Measurements from ENCODE around the gene PKNOX1. TPM values are rescaled to one million over a fixed set of nuclear protein-coding genes. Genes with fewer than 3 reads are reported as not detected.
"Not testable (repeated sequence)": the region's sequence is repeated elsewhere in the genome, so short reads cannot be mapped to it uniquely, and the experiment has no call there.

PKNOX1 gene
- total RNA-seq, 1 experiment from 2014 or later, result 19.7 TPM

DNA sequence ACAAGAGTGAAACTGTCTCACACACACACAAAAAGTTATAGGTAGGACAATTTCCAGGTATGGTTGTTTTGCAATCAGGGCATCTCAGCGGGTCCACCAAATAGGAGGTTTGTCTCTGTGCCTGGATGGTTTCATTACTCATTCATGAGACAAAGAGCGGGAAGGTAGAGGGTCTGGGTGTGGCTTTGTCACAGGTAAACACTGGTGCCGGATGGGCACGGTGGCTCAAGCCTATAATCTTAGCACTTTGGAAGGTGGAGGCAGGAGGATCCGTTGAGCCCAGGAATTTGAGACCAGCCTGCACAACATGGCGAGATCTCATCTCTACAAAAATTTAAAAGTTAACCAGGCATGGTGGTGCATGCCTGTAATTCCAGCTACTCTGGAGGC lies 32.7 kb upstream of the PKNOX1 start:
- no peak overlapping the region for H3K9ac ChIP-seq (ENCODE audit: low read length)
- no peaks in the 10 kb centered on the region for H3K9me3 ChIP-seq (ENCODE audit: low read length)
- no peaks in the 10 kb centered on the region for H3K79me2 ChIP-seq (ENCODE audit: low read length)
- no peak for DNase-seq
- no peaks in the 10 kb centered on the region for H3K9me2 ChIP-seq (replicated peaks; ENCODE audit: insufficient read depth, low read length)
- H3K36me3 ChIP-seq (ENCODE audit: insufficient read depth, low read length), result no peaks in the 10 kb centered on the region
- H3K4me2 ChIP-seq (ENCODE audit: low read depth, low read length, poor library complexity, severe bottlenecking), result no peak overlapping the region
- no peak overlapping the region for H3K27ac ChIP-seq (ENCODE audit: low read length)
- H3K27me3 ChIP-seq (ENCODE audit: low read length), result no peaks in the 10 kb centered on the region
- no peaks in the 10 kb centered on the region for H4K20me1 ChIP-seq (ENCODE audit: insufficient read depth, low read depth, low read length)
- no peak overlapping the region for H2AFZ ChIP-seq (ENCODE audit: low read length)
- H3K4me3 ChIP-seq (ENCODE audit: low read length), result no peak overlapping the region
- peaks cover 8% of the 10 kb centered on the region for H3K4me1 ChIP-seq (ENCODE audit: low read length)

DNA sequence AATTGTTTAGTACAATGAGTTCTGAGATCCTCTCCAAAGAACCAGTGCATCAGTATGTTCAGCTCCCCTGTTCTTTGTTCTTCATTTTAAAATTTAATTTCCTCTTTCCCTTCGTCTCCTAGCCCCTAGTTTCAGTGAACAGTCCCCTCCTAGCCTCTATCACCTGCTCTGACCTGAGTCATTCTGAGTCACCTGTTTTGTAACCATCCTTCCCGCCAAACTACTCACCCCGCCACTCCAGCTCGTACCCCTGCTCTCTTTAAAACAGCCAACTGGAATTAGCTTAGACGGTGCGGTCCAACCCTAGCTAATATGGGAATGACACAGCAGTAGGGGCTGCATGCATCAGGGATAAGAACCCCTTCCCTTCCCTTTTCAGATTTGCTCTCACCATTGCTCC lies 32.1 kb upstream of the PKNOX1 start:
- no peak overlapping the region for H2AFZ ChIP-seq (ENCODE audit: low read length)
- H3K27ac ChIP-seq (ENCODE audit: low read length), result no peak overlapping the region
- no peak for DNase-seq
- H3K9me2 ChIP-seq (replicated peaks; ENCODE audit: insufficient read depth, low read length), result no peaks in the 10 kb centered on the region
- no peaks in the 10 kb centered on the region for H3K79me2 ChIP-seq (ENCODE audit: low read length)
- H3K4me2 ChIP-seq (ENCODE audit: low read depth, low read length, poor library complexity, severe bottlenecking), result no peak overlapping the region
- no peaks in the 10 kb centered on the region for H4K20me1 ChIP-seq (ENCODE audit: insufficient read depth, low read depth, low read length)
- peaks cover 2% of the 10 kb centered on the region for H3K4me1 ChIP-seq (ENCODE audit: low read length)
- H3K27me3 ChIP-seq (ENCODE audit: low read length), result no peaks in the 10 kb centered on the region
- no peaks in the 10 kb centered on the region for H3K9me3 ChIP-seq (ENCODE audit: low read length)
- H3K9ac ChIP-seq (ENCODE audit: low read length), result no peak overlapping the region
- no peaks in the 10 kb centered on the region for H3K36me3 ChIP-seq (ENCODE audit: insufficient read depth, low read length)
- H3K4me3 ChIP-seq (ENCODE audit: low read length), result no peak overlapping the region

DNA sequence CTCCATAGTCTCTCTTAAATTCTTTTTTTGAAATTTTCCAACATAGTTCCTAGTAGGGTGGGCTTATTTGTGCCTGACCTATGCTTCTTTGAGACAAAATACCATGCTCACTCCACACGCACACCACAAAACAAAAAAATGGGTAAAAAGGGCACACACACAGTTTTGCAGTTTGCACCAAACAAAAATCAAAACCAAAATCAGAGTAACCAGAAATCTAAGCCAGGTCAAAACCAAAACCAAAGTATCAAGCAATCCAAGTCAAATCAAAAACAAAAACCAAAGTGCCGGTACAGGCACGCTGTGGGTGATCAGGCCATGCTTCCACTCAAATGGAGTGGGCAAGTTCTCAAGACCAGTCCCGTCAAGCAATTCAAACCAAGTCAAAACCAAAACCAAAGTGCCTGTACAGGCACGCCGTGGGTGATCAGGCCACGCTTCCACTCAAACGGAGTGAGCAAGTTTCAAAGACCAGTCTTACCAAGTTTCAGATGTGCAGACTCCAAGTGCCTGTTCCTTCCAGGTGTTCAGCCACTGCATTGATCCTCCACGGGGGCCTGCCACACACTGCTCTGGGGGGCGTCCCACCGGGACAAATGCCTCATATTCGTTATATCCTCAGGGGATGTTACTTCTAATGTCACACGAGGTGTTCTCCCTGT lies 25.1 kb upstream of the PKNOX1 start:
- H3K27ac ChIP-seq (ENCODE audit: low read length); H3K27me3 ChIP-seq (ENCODE audit: low read length); DNase-seq; H2AFZ ChIP-seq (ENCODE audit: low read length); H4K20me1 ChIP-seq (ENCODE audit: insufficient read depth, low read depth, low read length); H3K9me3 ChIP-seq (ENCODE audit: low read length); H3K9ac ChIP-seq (ENCODE audit: low read length); H3K4me3 ChIP-seq (ENCODE audit: low read length); H3K4me1 ChIP-seq (ENCODE audit: low read length); H3K79me2 ChIP-seq (ENCODE audit: low read length); H3K9me2 ChIP-seq (replicated peaks; ENCODE audit: insufficient read depth, low read length); H3K4me2 ChIP-seq (ENCODE audit: low read depth, low read length, poor library complexity, severe bottlenecking); H3K36me3 ChIP-seq (ENCODE audit: insufficient read depth, low read length): not testable (repeated sequence)

DNA sequence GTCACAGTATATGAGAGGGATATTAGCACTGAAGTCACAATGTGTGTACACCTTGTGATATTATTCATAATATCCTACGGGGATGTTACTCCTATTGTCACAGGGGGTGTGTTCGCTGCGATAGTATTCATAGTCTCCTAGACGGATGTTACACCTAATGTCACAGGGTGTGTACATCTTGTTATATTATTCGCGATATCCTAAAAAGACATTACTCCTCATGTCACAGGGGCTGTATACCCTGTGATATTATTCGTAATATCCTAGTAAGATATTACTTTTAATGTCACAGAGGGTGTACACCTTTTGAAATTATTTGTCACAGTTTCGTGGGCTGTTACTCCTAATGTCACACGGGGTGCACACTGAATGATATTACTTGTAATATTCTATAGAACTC lies 23.2 kb upstream of the PKNOX1 start:
- H3K9me2 ChIP-seq (replicated peaks; ENCODE audit: insufficient read depth, low read length); H3K9me3 ChIP-seq (ENCODE audit: low read length); H3K4me3 ChIP-seq (ENCODE audit: low read length): not testable (repeated sequence)

DNA sequence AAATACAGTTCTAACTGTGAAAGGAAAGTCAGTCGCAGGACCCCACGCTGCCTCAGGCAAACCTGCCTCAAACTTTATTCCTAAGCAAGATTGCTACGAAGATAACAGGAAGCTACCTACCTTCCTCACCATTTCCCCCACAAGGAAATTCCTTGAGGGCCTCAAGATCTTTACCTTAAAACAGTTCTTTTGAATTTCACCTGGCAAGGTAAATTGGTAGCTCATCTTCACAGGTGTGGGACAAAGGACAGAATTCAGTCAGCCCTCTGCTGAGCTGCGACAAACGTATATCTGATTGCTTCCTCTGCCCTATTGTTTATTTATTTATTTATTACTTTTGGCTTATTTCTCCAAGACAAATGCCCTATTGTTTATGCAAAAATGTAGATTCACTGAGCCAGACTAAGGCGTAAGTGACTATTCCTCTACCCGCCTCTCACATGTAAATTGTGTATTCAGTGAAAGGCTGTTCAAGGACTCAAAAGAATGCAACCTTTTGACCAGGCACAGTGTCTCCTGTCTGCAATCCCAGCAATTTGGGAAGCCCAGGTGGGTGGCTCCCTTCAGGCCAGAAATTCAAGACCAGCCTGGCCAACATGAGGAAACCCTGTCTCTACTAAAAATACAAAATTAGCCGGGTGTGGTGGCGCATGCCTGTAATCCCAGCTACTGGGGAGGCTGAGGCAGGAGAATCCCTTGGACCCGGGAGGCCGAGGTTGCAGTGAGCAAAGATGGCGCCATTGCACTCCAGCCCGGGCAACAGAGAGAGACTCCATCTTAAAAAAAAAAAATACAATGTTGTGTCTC lies 17.3 kb upstream of the PKNOX1 start:
- Histone ChIP-seq H3K4me2 (ENCODE audit: low read depth, low read length, poor library complexity, severe bottlenecking) (no peak overlapping the region), H3K9ac (ENCODE audit: low read length) (no peak overlapping the region), H2AFZ (ENCODE audit: low read length) (no peak overlapping the region), H3K9me2 (replicated peaks; ENCODE audit: insufficient read depth, low read length) (no peaks in the 10 kb centered on the region), H3K27me3 (ENCODE audit: low read length) (no peaks in the 10 kb centered on the region), H3K27ac (ENCODE audit: low read length) (no peak overlapping the region), H4K20me1 (ENCODE audit: insufficient read depth, low read depth, low read length) (no peaks in the 10 kb centered on the region), H3K4me3 (ENCODE audit: low read length) (no peak overlapping the region), H3K79me2 (ENCODE audit: low read length) (no peaks in the 10 kb centered on the region), H3K9me3 (ENCODE audit: low read length) (no peaks in the 10 kb centered on the region), H3K36me3 (ENCODE audit: insufficient read depth, low read length) (no peaks in the 10 kb centered on the region), H3K4me1 (ENCODE audit: low read length) (no peaks in the 10 kb centered on the region)
- DNase-seq, result no peak

More for the DNA sequence above, 23.2 kb upstream of the PKNOX1 start:
- DNase-seq; H3K4me2 ChIP-seq (ENCODE audit: low read depth, low read length, poor library complexity, severe bottlenecking); H3K9ac ChIP-seq (ENCODE audit: low read length); H3K4me1 ChIP-seq (ENCODE audit: low read length); H3K27me3 ChIP-seq (ENCODE audit: low read length); H4K20me1 ChIP-seq (ENCODE audit: insufficient read depth, low read depth, low read length); H3K27ac ChIP-seq (ENCODE audit: low read length); H3K36me3 ChIP-seq (ENCODE audit: insufficient read depth, low read length); H3K79me2 ChIP-seq (ENCODE audit: low read length); H2AFZ ChIP-seq (ENCODE audit: low read length): not testable (repeated sequence)

DNA sequence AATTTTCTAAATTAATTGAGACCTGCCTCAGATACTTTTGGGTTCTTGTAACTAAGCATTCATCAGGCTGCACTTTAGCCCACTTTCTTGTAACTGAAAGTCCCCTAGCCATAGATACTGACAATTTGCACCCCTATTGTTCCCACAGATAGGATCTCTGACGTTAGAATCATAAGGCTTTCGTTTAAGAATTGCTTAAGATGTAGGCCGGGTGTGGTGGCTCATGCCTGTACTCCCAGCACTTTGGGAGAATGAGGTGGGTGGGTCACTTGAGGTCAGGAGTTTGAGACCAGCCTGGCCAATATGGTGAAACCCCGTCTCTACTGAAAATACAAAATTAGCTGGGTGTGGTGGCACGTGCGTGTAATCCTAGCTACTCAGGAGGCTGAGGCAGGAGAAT lies 16.2 kb upstream of the PKNOX1 start:
- H3K9me2 ChIP-seq (replicated peaks; ENCODE audit: insufficient read depth, low read length); H2AFZ ChIP-seq (ENCODE audit: low read length); H3K4me2 ChIP-seq (ENCODE audit: low read depth, low read length, poor library complexity, severe bottlenecking); H3K27me3 ChIP-seq (ENCODE audit: low read length); H3K27ac ChIP-seq (ENCODE audit: low read length); H3K4me1 ChIP-seq (ENCODE audit: low read length); H3K36me3 ChIP-seq (ENCODE audit: insufficient read depth, low read length); H4K20me1 ChIP-seq (ENCODE audit: insufficient read depth, low read depth, low read length); H3K9ac ChIP-seq (ENCODE audit: low read length); H3K79me2 ChIP-seq (ENCODE audit: low read length); H3K4me3 ChIP-seq (ENCODE audit: low read length); H3K9me3 ChIP-seq (ENCODE audit: low read length); DNase-seq: not testable (repeated sequence)

DNA sequence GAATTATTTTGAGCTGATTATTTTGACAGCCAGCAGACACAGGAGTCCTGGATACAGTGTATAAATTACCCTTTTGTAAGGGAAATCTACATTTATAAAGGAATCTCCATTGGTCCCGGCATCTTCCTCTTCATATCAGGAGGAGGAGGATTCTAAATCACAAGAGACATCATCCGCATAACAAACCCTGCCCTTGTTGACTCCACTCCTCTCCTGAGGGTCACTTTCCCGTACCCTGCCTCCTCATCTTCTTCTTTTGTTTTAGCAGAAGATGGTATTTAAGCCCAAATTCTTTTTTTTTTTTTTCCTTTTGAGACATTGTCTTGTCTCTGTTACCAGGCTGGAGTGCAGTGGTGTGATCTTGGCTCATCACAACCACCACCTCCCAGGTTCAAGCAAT lies 14.6 kb upstream of the PKNOX1 start:
- Histone ChIP-seq H3K4me1 (ENCODE audit: low read length) (no peaks in the 10 kb centered on the region), H3K27me3 (ENCODE audit: low read length) (no peaks in the 10 kb centered on the region), H3K36me3 (ENCODE audit: insufficient read depth, low read length) (no peaks in the 10 kb centered on the region), H4K20me1 (ENCODE audit: insufficient read depth, low read depth, low read length) (no peaks in the 10 kb centered on the region), H3K79me2 (ENCODE audit: low read length) (no peaks in the 10 kb centered on the region), H3K4me3 (ENCODE audit: low read length) (no peak overlapping the region), H3K9me3 (ENCODE audit: low read length) (no peaks in the 10 kb centered on the region), H2AFZ (ENCODE audit: low read length) (no peak overlapping the region), H3K9ac (ENCODE audit: low read length) (no peak overlapping the region), H3K4me2 (ENCODE audit: low read depth, low read length, poor library complexity, severe bottlenecking) (no peak overlapping the region), H3K27ac (ENCODE audit: low read length) (no peak overlapping the region), H3K9me2 (replicated peaks; ENCODE audit: insufficient read depth, low read length) (no peaks in the 10 kb centered on the region)
- no peak for DNase-seq

DNA sequence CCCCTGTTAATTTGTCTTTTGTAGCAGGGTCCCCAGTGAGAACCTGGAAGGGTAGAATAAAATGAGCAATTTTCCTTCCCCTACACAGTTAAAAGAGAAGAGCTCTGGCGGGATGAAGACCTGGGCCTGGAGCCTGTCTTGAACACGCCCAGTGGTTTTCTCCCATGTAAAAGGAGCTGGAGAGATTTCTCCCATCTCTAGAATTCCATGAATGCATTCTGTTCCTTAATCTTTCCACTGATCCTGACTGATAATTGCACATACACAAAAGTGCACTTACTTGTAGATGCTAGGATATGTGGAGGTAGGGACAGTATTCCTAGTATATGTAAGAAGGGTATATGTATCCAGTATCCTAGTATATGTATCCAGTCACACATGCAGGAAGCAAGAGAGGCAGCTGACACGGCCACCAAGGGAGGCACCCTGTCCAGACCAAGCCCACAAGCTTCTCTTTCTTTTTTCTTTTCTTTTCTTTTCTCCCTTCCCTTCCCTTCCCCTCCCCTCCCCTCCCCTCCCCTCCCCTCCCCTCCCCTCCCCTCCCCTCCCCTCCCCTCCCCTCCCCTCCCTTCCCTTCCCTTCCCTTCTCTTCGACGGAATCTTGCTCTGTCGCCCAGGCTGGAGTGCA lies 11.9 kb upstream of the PKNOX1 start:
- Histone ChIP-seq H3K4me2 (ENCODE audit: low read depth, low read length, poor library complexity, severe bottlenecking) (no peak overlapping the region), H3K9ac (ENCODE audit: low read length) (no peak overlapping the region), H3K9me3 (ENCODE audit: low read length) (no peaks in the 10 kb centered on the region), H3K27me3 (ENCODE audit: low read length) (no peaks in the 10 kb centered on the region), H3K27ac (ENCODE audit: low read length) (no peak overlapping the region), H3K79me2 (ENCODE audit: low read length) (no peaks in the 10 kb centered on the region), H3K36me3 (ENCODE audit: insufficient read depth, low read length) (no peaks in the 10 kb centered on the region), H2AFZ (ENCODE audit: low read length) (no peak overlapping the region), H3K4me3 (ENCODE audit: low read length) (no peak overlapping the region), H3K4me1 (ENCODE audit: low read length) (no peaks in the 10 kb centered on the region), H4K20me1 (ENCODE audit: insufficient read depth, low read depth, low read length) (no peaks in the 10 kb centered on the region), H3K9me2 (replicated peaks; ENCODE audit: insufficient read depth, low read length) (no peaks in the 10 kb centered on the region)
- DNase-seq, result no peak

All from Karpas-422 (cell line).